Upper lobe of left lung (tissue), 4 donors: Measurements from ENCODE around the gene USP36.

Experiments used
- CTCF ChIP-seq, 6 experiments: fragments of 450-650 bp in 4 of 6; fragments of 200-600 bp in 2 of 6; sonication (generic) in 2 of 6; IDR thresholded peaks; one replicate each; pipeline ENCODE4 v1.5.1; 2016 to 2019; ENCODE audit warnings: antibody characterized with exemption in 6 of 6
- EP300 ChIP-seq, 4 donors: sonication (generic); formaldehyde crosslinking; IDR thresholded peaks; one replicate each; pipeline ENCODE4 v1.5.1; 2017; ENCODE audit warnings: antibody characterized with exemption in 4 of 4, control low read depth in 2 of 4

GRCh38 chr17:78808163-78808562 lies 32.5 kb downstream of the USP36 start:
- TF ChIP-seq CTCF (IDR thresholded peaks at IDR 0.05) = no peak
- no peak for TF ChIP-seq EP300 (IDR thresholded peaks at IDR 0.05)
